Fibroblast of skin of left quadriceps (primary cell): Measurements from ENCODE around the gene OGN.

ENCODE experiments used
- DNase-seq, 2 experiments: peaks; one replicate each; pipeline ENCODE4 v3.0.0-alpha.2; 2013; ENCODE audit warnings: low read depth in 2 of 2

Gene OGN

DNA sequence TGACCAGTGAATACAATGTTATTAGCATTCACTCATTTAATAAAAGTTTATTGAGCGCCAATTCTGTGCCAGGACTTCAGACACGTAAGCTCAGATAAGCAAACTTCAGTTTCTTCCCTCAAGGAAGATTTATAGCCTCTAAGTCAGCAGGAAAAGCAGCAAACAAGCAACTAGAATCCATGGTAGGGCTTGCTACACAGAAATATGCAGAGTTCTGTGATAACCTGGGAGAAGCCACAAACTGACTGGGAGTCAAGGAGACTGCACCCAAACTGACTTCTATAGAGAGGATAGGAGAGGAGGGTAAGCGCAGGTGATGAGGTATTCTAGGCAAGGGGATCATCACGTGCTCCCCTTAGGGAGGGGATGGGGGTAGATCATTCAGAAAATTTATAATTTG lies 1.4 kb upstream of the OGN start:
- DNase-seq, result no peak

- DNase-seq, result no peak
These were observed 1.3 kb downstream of the OGN start for GRCh38 chr9:92402826-92403745.

GRCh38 chr9:92402360-92402759 lies 2.0 kb downstream of the OGN start:
- DNase-seq, result no peak

GRCh38 chr9:92397853-92398252 lies 6.5 kb downstream of the OGN start:
- no peak for DNase-seq

DNA sequence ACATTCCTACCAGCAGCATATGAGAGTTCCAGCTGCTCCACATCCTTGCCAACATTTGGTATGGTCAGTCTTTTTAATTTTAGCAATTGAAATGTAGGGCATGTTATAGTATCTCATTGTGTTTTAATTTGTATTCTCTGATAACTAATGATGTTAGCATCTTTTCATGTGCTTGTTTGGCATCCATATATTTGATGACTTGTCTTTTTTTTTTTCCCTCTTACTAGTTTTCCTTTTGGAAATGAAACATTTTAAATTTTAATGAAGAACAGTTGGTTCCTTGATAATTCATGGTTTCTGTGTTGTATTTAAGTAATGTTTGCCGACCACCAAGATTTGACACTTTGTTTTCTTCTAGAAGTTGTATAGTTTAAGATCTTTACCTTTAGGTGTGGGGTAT lies 8.8 kb downstream of the OGN start:
- DNase-seq, result no peak

- no peak for DNase-seq
These were observed 10.7 kb downstream of the OGN start for GRCh38 chr9:92393686-92394085.

GRCh38 chr9:92392690-92393089 lies 11.7 kb downstream of the OGN start:
- no peak for DNase-seq

- DNase-seq, result no peak
These were observed 18.4 kb downstream of the OGN start for GRCh38 chr9:92385953-92386352.

GRCh38 chr9:92385477-92385876 lies 18.9 kb downstream of the OGN start:
- no peak for DNase-seq

DNA sequence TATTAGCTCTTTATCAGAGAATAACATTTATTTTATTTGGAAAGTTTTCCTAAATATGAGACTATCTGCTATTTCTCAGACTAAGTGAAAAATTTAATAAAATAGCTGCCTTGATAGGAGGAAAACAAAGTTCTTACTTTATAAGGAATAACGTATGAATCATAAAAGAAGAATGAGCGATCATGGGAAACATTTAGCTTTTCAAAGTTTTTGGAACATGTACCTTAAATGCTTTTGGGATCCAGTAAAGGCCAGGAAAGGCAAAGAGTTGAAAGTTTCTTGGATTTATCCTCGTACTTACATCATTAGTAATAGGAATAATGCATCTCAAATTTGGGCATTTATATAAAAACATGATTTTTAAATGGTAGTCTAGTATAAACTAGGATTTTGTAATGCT lies 19.4 kb downstream of the OGN start:
- no peak for DNase-seq

DNA sequence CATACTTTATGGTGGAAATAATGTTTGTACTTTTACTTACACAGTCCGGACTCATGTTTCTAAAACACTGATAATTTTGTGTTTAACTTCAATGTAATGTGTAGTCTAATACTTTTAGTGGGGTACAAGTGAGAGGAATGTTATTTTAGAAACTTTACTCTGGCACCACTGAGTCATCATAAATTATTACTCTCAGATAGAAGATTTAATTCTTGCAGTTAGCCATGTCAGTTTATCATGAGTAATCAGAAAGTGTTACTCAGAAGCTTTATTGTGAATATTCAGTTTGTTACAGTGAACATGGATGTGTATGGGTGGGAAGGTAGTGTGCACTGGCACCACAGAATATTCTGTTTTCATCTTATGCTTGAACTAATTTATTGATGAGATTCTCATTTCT lies 20.0 kb downstream of the OGN start:
- DNase-seq, result no peak

DNA sequence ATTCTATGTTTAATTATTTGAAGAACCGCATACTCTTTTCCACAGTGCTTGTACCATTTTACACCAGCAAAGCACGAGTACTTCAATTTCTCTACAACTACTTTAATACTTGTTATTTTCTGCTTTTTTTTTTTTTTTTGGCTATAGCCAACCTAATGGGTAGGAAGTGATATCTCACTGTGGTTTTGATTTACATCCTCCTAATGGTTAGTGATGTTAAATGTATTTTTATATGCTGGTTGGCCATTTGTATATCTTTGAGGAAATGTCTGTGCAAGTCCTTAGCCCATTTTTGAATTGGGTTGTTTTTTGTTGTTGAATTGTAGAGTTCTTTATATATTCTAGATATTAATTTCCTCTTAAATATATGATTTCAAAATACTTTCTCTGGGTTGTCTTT lies 22.6 kb downstream of the OGN start:
- DNase-seq, result no peak

DNA sequence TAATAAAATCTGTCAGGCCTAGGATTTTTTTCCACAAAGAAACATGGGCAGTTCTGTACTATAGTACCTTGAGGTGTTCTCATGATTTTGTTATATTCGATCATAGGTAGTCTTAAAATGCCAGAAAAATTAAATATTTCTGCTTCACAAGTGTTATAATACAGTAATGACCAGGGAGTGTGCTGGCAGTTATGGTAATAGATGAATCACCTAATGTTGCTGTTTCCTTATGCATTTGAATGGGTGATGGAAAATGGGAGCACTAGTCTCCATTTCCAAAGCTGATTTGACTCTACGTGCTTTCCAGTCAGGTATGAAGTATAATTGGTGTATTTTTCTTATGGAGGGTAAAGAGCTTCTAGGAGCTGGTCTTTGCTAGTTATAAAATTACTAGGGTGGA lies 23.8 kb downstream of the OGN start:
- no peak for DNase-seq

GRCh38 chr9:92378865-92379560 lies 25.4 kb downstream of the OGN start:
- peak; percentile 52 to 53 for DNase-seq

GRCh38 chr9:92377876-92378275 lies 26.5 kb downstream of the OGN start:
- DNase-seq, result no peak

DNA sequence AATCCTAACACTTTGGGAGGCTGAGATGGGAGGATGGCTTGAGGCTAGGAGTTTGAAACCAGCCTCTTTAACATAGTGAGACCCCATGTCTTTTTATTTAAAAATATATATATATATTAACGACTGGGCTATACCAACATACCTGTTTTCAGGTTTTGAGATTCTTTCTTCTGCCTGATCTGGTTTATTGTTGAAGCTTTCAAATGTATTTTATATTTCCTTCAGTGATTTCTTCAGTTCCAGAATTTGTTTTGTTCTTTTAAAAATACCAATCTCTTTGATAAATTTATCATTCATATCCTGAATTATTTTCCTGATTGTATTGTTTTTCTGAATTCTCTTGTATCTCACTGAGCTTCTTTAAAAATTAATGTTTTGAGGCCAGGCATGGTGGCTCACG lies 31.2 kb downstream of the OGN start:
- no peak for DNase-seq

GRCh38 chr9:92369075-92369474 lies 35.3 kb downstream of the OGN start:
- DNase-seq, result no peak

DNA sequence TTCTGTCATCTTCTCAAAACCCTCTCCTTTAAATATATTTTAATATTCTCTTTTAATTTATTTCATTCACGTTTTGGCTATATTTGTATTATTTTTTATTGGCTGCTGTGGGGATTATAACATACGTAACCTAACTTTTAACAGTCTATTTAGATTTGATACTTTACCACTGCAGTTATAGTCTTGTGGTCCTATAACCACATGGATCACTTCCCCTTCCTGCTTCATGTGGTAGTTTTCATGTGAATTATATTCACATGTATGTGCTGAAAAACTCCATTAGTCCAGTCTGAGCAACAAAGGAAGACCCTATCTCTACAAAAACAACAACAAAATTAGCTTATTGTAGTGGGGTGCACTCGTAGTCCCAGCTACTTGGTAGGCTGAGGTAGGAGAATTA lies 44.3 kb downstream of the OGN start:
- no peak for DNase-seq

DNA sequence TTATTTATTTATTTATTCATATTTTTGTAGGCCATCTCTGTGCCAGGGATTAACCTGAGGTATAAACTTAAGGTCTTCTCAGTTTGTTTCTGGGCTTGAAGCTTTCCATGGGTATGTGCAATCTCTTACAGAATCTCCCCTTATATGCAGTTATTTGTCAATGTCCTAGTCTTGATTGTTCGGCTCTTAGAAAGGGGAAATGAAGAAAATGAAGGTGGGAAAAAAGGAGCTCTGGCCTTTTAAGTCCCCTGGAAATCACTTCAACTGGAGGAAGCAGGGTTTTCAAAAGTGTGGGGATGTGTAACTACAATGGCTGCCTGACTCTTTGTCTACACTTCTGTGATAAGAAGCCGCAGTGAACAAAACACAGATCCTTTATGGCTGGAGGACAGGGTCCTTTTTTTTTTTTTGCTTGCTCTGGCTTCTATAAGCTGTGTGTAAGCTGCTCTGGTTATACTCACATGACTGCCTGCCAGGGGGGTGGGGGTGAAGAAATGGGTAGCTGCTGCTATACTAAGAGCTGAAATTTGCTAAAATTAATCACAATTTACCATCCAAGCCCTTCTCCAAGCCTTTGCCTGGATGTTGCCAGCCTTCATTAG lies 44.9 kb downstream of the OGN start:
- DNase-seq, result no peak

GRCh38 chr9:92353051-92353450 lies 51.3 kb downstream of the OGN start:
- DNase-seq, result no peak

DNA sequence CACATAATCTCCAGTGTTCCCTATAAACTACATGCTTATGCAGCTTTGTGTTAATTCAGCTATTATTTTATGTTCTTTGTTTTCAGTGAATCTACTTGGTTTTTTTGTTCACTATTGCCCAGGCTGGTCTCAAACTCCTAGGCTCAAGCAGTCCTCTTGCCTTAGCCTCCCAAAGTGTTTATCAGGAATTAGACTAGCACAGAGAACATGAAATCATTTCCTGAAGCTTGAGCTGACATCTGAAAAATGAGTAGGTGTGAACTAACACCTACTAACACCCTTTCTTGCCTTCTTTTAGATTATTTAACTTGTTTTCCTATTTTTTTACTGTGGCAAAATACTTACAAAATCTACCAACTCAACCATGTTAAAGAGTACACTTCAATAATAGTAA lies 53.6 kb downstream of the OGN start:
- DNase-seq, result no peak

GRCh38 chr9:92349771-92350739 lies 54.3 kb downstream of the OGN start:
- peak; percentile 63 to 72 for DNase-seq
